ENCODE data around the gene JAZF1. TPM values are rescaled to one million over a fixed set of nuclear protein-coding genes. Genes with fewer than 3 reads are reported as not detected.

The JAZF1 gene
- total RNA-seq, 1 experiment from 2014 or later: 3.4 TPM

DNA sequence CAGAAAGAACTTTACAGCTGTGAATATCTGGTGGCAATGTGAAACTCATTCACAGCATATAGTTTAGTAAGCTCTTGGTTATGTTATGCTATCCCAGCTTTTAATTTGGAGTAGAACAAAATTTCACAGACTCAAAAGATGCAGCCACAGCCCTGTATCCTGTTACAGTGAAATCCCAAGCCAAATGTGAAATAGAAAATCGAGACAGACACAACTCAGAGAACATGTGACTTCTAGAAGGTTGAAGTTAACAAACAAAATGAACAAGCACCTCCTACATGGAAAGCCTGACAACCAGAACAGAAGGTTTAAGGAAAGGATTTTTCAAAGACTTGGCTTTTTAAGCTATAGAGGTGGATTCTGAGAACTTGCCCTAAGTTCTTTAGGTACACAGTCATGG is 39.6 kb downstream of the JAZF1 start:
- Histone ChIP-seq H3K4me2 (ENCODE audit: low read length) (no peak overlapping the region), H2AFZ (ENCODE audit: low read depth, low read length, poor library complexity, severe bottlenecking) (no peak overlapping the region), H3K36me3 (ENCODE audit: control insufficient read depth in 1 of 2, insufficient read depth in 2 of 2, low read length in 2 of 2) (no peaks in the 10 kb centered on the region), H3K9me2 (ENCODE audit: insufficient read depth) (no peaks in the 10 kb centered on the region), H4K20me1 (ENCODE audit: insufficient read depth) (no peaks in the 10 kb centered on the region), H3K9me3 (ENCODE audit: control insufficient read depth in 1 of 2, insufficient read depth in 1 of 2, low read depth in 1 of 2, low read length in 2 of 2) (no peaks in the 10 kb centered on the region), H3K4me1 (ENCODE audit: control insufficient read depth in 1 of 2, insufficient read depth in 2 of 2, low read length in 2 of 2) (no peaks in the 10 kb centered on the region), H3K27me3 (ENCODE audit: insufficient read depth, low read length) (no peaks in the 10 kb centered on the region), H3K9ac (ENCODE audit: low read length) (no peak overlapping the region), H3K27ac (ENCODE audit: low read depth, low read length) (no peak overlapping the region), H3K79me2 (ENCODE audit: insufficient read depth, low read length) (no peaks in the 10 kb centered on the region), H3K4me3 (replicated peaks in 1 of 2; ENCODE audit: low read depth in 1 of 2, low read length in 2 of 2) (no peak overlapping the region)
- ChIA-PET RAD21 (ENCODE audit: low non-redundant PET in 1 of 2, low total read pairs in 2 of 2, uncharacterized antibody in 2 of 2, unreplicated experiment in 2 of 2) (no interaction called here), POLR2A (no interaction called here), CTCF (no interaction called here)
- DNase-seq (ENCODE audit: low read depth, low spot score): no peak
- intact Hi-C loops (cut with micrococcal nuclease): no loop called here
- ATAC-seq: no peak
- no TSS peak for BruUV-seq (replicated peaks)
- no peak for TF ChIP-seq ZFX (IDR thresholded peaks at IDR 0.05)
- TF ChIP-seq EGR1 (IDR thresholded peaks at IDR 0.05; ENCODE audit: low read depth): no peak
- TF ChIP-seq, protein P1, sequence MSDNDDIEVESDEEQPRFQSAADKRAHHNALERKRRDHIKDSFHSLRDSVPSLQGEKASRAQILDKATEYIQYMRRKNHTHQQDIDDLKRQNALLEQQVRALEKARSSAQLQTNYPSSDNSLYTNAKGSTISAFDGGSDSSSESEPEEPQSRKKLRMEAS (IDR thresholded peaks at IDR 0.05): no peak
- no peak for TF ChIP-seq YY1 (IDR thresholded peaks at IDR 0.05; ENCODE audit: extremely low read depth, insufficient replicate concordance, low read depth, low read length)
- TF ChIP-seq POLR2AphosphoS5 (IDR thresholded peaks at IDR 0.05; ENCODE audit: low read depth, low read length): no peak
- no peak for TF ChIP-seq EZH2 (IDR thresholded peaks at IDR 0.05)
- no peak for TF ChIP-seq ELF1 (IDR thresholded peaks at IDR 0.05; ENCODE audit: borderline replicate concordance, low read depth)
- TF ChIP-seq JUND (IDR thresholded peaks at IDR 0.05): no peak
- TF ChIP-seq, protein P2, sequence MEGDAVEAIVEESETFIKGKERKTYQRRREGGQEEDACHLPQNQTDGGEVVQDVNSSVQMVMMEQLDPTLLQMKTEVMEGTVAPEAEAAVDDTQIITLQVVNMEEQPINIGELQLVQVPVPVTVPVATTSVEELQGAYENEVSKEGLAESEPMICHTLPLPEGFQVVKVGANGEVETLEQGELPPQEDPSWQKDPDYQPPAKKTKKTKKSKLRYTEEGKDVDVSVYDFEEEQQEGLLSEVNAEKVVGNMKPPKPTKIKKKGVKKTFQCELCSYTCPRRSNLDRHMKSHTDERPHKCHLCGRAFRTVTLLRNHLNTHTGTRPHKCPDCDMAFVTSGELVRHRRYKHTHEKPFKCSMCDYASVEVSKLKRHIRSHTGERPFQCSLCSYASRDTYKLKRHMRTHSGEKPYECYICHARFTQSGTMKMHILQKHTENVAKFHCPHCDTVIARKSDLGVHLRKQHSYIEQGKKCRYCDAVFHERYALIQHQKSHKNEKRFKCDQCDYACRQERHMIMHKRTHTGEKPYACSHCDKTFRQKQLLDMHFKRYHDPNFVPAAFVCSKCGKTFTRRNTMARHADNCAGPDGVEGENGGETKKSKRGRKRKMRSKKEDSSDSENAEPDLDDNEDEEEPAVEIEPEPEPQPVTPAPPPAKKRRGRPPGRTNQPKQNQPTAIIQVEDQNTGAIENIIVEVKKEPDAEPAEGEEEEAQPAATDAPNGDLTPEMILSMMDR (IDR thresholded peaks at IDR 0.05 in 2 of 3, conservative IDR thresholded peaks at IDR 0.05 in 1 of 3; ENCODE audit: borderline replicate concordance in 1 of 3, insufficient read depth in 1 of 3, low read depth in 2 of 3, low read length in 2 of 3): no peak
- TF ChIP-seq, protein P3, sequence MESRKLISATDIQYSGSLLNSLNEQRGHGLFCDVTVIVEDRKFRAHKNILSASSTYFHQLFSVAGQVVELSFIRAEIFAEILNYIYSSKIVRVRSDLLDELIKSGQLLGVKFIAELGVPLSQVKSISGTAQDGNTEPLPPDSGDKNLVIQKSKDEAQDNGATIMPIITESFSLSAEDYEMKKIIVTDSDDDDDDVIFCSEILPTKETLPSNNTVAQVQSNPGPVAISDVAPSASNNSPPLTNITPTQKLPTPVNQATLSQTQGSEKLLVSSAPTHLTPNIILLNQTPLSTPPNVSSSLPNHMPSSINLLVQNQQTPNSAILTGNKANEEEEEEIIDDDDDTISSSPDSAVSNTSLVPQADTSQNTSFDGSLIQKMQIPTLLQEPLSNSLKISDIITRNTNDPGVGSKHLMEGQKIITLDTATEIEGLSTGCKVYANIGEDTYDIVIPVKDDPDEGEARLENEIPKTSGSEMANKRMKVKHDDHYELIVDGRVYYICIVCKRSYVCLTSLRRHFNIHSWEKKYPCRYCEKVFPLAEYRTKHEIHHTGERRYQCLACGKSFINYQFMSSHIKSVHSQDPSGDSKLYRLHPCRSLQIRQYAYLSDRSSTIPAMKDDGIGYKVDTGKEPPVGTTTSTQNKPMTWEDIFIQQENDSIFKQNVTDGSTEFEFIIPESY (IDR thresholded peaks at IDR 0.05; ENCODE audit: extremely low read depth, insufficient replicate concordance, low read length): no peak
- no peak for TF ChIP-seq CEBPB (IDR thresholded peaks at IDR 0.05; ENCODE audit: low read depth)
- TF ChIP-seq, protein P4, sequence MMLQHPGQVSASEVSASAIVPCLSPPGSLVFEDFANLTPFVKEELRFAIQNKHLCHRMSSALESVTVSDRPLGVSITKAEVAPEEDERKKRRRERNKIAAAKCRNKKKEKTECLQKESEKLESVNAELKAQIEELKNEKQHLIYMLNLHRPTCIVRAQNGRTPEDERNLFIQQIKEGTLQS (IDR thresholded peaks at IDR 0.05): no peak
- TF ChIP-seq, protein P5, sequence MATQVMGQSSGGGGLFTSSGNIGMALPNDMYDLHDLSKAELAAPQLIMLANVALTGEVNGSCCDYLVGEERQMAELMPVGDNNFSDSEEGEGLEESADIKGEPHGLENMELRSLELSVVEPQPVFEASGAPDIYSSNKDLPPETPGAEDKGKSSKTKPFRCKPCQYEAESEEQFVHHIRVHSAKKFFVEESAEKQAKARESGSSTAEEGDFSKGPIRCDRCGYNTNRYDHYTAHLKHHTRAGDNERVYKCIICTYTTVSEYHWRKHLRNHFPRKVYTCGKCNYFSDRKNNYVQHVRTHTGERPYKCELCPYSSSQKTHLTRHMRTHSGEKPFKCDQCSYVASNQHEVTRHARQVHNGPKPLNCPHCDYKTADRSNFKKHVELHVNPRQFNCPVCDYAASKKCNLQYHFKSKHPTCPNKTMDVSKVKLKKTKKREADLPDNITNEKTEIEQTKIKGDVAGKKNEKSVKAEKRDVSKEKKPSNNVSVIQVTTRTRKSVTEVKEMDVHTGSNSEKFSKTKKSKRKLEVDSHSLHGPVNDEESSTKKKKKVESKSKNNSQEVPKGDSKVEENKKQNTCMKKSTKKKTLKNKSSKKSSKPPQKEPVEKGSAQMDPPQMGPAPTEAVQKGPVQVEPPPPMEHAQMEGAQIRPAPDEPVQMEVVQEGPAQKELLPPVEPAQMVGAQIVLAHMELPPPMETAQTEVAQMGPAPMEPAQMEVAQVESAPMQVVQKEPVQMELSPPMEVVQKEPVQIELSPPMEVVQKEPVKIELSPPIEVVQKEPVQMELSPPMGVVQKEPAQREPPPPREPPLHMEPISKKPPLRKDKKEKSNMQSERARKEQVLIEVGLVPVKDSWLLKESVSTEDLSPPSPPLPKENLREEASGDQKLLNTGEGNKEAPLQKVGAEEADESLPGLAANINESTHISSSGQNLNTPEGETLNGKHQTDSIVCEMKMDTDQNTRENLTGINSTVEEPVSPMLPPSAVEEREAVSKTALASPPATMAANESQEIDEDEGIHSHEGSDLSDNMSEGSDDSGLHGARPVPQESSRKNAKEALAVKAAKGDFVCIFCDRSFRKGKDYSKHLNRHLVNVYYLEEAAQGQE (IDR thresholded peaks at IDR 0.05; ENCODE audit: low read depth): no peak
- TF ChIP-seq SIN3A (IDR thresholded peaks at IDR 0.05; ENCODE audit: low read depth): no peak
- TF ChIP-seq SP1 (IDR thresholded peaks at IDR 0.05; ENCODE audit: low read depth): no peak
- no peak for TF ChIP-seq EZH2phosphoT487 (IDR thresholded peaks at IDR 0.05; ENCODE audit: borderline replicate concordance)
- TF ChIP-seq ZNF274 (IDR thresholded peaks at IDR 0.05; ENCODE audit: low read depth, low read length): no peak
